ENCODE measurements around the gene COLEC11.
"Not testable (repeated sequence)": the region's sequence is repeated elsewhere in the genome, so short reads cannot be mapped to it uniquely, and the experiment has no call there.

COLEC11 gene

DNA sequence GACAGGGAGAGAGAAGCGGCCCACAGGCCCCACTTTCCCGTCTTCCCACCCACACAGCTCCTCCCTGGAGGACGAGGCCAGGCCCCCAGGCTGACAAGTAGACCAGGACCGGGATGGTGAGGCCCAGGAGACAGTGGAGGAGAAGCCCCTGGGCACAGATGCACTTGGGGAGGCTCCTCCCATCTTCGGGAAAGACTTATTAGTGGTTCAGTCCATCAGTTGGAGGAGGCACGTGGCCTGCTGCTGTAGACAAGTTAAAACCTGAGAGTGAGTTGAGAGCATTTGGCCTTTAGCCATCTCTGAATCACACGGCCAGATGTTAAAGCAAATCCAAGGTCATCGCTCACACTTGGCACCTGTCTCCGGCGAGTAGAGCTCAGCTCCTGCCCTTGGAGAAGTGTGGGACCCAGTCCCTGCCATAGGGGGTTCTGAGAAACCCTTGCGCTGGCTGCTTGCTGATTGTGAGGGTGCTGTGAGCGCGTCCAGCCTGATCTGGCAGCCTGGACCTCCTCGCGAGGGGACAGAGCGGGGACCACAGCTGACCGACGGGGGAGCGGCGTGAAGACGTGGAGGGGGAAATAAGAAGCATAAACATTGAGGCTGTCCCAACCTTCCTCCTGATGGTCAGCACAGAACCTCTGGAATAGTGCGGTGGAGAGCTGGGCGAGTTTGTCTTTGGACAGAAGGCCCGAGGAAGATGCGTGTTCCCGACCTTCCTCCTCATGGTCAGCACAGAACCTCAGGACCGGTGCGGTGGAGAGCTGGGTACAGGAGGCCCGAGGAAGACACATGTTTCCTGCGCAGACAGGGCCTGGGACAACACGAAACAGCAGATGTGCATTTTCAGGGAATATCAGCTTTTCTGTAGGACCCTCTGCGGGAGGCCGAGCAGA lies 38.4 kb downstream of the COLEC11 start:
- DNase-seq (ENCODE audit: low read depth) = peak; percentile 80
- TF ChIP-seq, protein P1, sequence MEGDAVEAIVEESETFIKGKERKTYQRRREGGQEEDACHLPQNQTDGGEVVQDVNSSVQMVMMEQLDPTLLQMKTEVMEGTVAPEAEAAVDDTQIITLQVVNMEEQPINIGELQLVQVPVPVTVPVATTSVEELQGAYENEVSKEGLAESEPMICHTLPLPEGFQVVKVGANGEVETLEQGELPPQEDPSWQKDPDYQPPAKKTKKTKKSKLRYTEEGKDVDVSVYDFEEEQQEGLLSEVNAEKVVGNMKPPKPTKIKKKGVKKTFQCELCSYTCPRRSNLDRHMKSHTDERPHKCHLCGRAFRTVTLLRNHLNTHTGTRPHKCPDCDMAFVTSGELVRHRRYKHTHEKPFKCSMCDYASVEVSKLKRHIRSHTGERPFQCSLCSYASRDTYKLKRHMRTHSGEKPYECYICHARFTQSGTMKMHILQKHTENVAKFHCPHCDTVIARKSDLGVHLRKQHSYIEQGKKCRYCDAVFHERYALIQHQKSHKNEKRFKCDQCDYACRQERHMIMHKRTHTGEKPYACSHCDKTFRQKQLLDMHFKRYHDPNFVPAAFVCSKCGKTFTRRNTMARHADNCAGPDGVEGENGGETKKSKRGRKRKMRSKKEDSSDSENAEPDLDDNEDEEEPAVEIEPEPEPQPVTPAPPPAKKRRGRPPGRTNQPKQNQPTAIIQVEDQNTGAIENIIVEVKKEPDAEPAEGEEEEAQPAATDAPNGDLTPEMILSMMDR (conservative IDR thresholded peaks at IDR 0.05; ENCODE audit: low read depth, low read length) = no peak
- no peak overlapping the region for H3K4me3 ChIP-seq (ENCODE audit: low read depth, low read length)

DNA sequence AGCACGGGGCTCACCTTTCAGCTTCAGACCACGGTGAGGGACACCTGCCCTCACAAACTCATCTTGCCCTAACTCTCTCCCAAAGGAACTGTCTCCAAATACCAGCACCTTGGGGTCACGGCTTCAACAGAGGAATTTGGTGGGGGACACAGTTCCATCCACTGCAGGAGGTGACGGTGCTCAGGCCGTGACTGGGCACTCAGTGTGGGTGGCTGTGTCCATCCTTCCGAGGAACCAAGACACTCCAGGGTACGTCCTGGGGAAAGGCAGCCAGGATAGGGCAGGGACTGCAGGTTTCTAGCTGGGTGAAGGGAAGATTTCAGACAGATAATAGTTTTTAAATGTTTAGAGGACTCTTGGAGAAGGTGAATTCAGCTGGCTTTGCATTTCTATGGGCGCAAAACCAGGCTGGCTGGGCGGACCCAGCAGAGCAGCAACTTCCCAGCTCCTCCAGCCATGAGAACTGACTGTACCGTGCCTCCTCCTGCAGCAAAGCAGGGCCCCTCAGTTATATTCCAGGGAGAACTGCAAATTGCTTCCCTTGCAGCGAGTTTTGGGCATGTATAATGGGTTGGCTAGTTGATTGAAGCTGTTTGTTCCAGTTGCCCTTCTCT lies 39.2 kb downstream of the COLEC11 start:
- TF ChIP-seq, protein P1 (conservative IDR thresholded peaks at IDR 0.05; ENCODE audit: low read depth, low read length) = no peak
- no peak for DNase-seq (ENCODE audit: low read depth)

DNA sequence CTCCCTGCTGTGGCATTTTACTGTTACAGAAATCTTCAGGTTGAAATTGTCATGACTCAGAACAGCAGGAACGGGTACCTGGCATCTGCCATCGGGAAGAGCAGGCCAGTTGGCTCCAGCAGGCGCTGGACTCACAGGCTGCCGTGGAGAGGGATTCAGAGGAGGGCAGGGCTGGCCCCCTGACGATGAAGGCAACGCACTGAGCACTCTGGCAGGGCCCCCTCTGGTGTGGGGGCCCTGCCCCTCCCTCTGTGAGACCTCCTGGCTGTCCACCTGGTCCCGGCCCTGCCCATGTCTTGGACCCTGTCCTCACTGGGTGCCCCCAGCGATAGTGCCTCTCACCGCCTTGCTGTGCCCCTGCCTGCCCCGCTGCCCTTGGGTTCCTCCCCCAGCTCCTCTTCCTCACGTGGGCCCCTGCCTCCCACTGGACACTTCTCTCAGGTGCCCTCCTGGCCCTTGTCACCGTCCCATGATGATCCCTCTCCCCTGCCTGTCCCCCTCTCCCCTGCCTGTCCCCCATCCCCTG lies 39.7 kb downstream of the COLEC11 start:
- TF ChIP-seq, protein P1 (conservative IDR thresholded peaks at IDR 0.05; ENCODE audit: low read depth, low read length) = no peak
- no peak for DNase-seq (ENCODE audit: low read depth)
- no peak overlapping the region for H3K4me3 ChIP-seq (ENCODE audit: low read depth, low read length)

More for the DNA sequence above, 39.2 kb downstream of the COLEC11 start:
- H3K4me3 ChIP-seq (ENCODE audit: low read depth, low read length) = no peak overlapping the region

DNA sequence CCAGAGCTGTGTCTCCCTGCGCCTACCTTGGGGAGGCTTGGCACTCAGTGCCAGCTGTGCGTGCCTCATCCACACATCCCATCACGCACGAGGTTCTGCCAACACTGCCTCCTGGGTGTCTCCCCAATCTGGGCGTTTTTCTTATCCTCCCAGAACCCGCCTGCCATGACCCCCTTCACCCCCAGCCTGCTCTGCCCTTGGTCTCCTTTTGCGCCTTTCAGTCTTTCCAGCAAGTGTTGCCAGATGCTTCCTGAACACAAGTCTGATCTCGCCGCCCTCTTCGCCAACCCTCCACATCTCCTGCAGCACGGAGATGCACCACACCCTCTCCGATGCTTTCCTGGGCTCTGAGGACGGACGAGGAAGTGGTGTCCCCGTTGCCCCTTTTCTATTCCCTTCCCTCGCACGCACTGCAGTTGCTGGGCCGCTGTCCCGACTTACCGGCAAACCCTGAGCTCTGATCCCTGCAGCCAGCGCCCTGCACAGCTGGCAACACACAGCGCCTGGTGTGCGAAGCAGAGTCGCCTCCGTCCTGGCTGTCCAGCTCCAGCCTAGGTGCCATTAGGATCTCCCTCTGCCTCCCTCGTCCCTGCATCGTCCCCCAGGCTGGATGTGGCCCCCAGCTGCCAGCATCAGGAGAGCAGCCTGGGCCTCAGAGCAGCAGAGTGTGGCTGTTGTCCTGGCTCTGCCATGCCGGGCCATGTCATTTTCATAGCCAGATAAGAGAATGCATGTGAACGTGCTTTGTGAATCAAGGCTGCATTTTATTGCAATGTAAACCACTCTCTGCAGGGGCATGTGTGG lies 40.5 kb downstream of the COLEC11 start:
- no peak overlapping the region for H3K4me3 ChIP-seq (ENCODE audit: low read depth, low read length)
- TF ChIP-seq, protein P1 (conservative IDR thresholded peaks at IDR 0.05; ENCODE audit: low read depth, low read length) = no peak
- no peak for DNase-seq (ENCODE audit: low read depth)

DNA sequence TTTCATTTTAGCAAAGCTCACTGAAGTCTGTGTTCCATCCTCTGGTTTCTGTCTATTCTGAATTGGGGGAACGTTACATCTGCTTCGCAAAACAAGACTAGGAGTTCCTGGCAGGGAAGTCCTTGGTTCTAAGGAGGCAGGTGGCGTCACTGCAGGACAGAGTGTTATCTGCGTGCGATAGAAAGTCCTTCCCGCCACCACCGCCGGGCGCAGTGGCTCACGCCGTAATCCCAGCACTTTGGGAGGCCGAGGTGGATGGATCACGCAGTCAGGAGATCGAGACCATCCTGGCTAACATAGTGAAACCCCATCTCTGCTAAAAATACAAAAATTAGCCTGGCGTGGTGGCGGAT lies 41.0 kb downstream of the COLEC11 start:
- DNase-seq (ENCODE audit: low read depth); H3K4me3 ChIP-seq (ENCODE audit: low read depth, low read length): not testable (repeated sequence)

DNA sequence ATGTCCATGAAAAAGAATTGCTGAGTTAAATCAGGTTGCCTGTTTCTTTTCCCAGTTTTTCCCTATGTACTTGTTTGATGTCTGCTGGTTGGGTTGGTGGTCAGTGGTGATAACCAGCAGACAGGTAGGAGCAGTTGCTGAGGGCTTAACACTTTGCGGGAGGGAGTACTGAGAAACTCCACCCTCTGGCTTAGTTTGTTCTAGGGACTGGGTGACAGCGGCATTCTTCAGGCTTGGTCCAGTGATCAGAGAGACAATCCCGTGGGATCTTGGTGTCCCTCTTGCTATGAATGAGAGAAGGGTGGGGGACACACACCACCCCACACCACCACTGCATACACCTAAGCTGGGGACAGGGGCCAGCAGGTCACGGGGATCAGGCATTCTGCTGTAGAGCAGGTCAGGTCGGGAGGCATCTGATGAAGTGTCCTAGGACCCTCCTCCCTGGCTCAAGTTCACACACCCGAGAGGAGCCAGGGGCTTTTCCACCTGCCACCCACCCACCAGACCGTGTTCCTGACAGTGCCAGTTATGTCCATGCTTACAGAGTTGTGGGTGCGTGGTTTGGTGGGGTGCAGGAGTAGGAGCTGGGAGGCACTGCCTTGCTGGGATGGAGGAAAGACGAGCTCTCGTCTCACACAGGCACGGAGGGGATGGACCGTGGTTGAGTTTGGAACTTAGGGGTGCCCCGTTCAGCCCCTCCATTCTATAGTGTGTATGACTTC lies 41.8 kb downstream of the COLEC11 start:
- TF ChIP-seq, protein P1 (conservative IDR thresholded peaks at IDR 0.05; ENCODE audit: low read depth, low read length) = no peak
- no peak for DNase-seq (ENCODE audit: low read depth)
- no peak overlapping the region for H3K4me3 ChIP-seq (ENCODE audit: low read depth, low read length)
